Peyer's patch (tissue), 4 donors: ENCODE data around the gene CHKA.

Experiments
- POLR2A ChIP-seq, 2 donors: fragments of 450-650 bp; IDR thresholded peaks; one replicate each; pipeline ENCODE4 v1.5.1; 2017; ENCODE audit warnings: antibody characterized with exemption in 2 of 2, mild to moderate bottlenecking in 2 of 2, moderate library complexity in 2 of 2
- TF ChIP-seq, protein P1 (sequence below), 6 experiments: fragments of 450-650 bp in 4 of 6; fragments of 200-600 bp in 2 of 6; sonication (generic) in 1 of 6; IDR thresholded peaks; one replicate each; pipeline ENCODE4 v1.5.1; 2017 to 2019; ENCODE audit warnings: antibody characterized with exemption in 6 of 6, mild to moderate bottlenecking in 3 of 6, moderate library complexity in 1 of 6

DNA sequence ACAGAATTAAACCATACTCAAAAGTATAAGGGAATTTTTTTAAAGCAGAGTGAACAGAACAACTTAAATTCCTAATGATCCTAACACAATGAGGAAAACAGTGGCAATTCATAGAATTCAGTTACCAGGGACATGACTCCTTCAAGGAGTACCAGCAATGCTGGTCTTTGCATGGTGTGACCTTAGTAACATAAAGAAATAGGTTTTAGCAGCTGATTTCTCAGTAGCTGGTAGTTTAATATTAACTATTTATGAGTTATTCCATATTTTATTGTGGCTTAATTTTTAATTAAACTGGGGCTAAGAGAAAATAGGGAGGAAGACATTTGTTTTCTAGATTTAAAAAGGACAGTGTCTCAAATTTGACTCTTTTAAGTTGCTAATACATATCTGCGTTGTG, 30.9 kb downstream of the CHKA start:
- TF ChIP-seq, protein P1, sequence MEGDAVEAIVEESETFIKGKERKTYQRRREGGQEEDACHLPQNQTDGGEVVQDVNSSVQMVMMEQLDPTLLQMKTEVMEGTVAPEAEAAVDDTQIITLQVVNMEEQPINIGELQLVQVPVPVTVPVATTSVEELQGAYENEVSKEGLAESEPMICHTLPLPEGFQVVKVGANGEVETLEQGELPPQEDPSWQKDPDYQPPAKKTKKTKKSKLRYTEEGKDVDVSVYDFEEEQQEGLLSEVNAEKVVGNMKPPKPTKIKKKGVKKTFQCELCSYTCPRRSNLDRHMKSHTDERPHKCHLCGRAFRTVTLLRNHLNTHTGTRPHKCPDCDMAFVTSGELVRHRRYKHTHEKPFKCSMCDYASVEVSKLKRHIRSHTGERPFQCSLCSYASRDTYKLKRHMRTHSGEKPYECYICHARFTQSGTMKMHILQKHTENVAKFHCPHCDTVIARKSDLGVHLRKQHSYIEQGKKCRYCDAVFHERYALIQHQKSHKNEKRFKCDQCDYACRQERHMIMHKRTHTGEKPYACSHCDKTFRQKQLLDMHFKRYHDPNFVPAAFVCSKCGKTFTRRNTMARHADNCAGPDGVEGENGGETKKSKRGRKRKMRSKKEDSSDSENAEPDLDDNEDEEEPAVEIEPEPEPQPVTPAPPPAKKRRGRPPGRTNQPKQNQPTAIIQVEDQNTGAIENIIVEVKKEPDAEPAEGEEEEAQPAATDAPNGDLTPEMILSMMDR (IDR thresholded peaks at IDR 0.05) = no peak
- no peak for TF ChIP-seq POLR2A (IDR thresholded peaks at IDR 0.05)
